SK-N-SH treated with all-trans-retinoic acid at 6 μM for 48 hours (cell line): ENCODE data around the gene ZSCAN12.

Experiments
- ATAC-seq: fragments of 200-7000 bp; cut with Tn5 transposase; 3 replicates; pipeline ENCODE4 v1.9.1; 2020; ENCODE audit warnings: mild to moderate bottlenecking, moderate library complexity
- ARNTL ChIP-seq: fragments of 450-650 bp; formaldehyde crosslinking; IDR thresholded peaks from 2 replicates; pipeline ENCODE4 v1.5.0; 2020; ENCODE audit warnings: low read depth, mild to moderate bottlenecking, moderate library complexity, borderline replicate concordance
- BACH2 ChIP-seq: fragments of 250-450 bp; sonication (Bioruptor Pico); IDR thresholded peaks from 2 replicates; pipeline ENCODE4 v1.9.0; 2021; ENCODE audit warnings: mild to moderate bottlenecking, borderline replicate concordance
- CREB5 ChIP-seq: fragments of 250-450 bp; sonication (Bioruptor Pico); IDR thresholded peaks from 2 replicates; pipeline ENCODE4 v1.5.1; 2020; ENCODE audit warnings: low read depth, mild to moderate bottlenecking, moderate library complexity
- CSDC2 ChIP-seq: fragments of 250-450 bp; sonication (Bioruptor Pico); IDR thresholded peaks from 2 replicates; pipeline ENCODE4 v1.5.0; 2020; ENCODE audit warnings: mild to moderate bottlenecking, moderate library complexity
- CSRNP3 ChIP-seq: fragments of 250-450 bp; sonication (Bioruptor Pico); IDR thresholded peaks from 2 replicates; pipeline ENCODE4 v1.5.1; 2021; ENCODE audit warnings: mild to moderate bottlenecking, moderate library complexity
- ESRRG ChIP-seq: fragments of 250-450 bp; sonication (Bioruptor Pico); IDR thresholded peaks from 2 replicates; pipeline ENCODE4 v1.6.1; 2021; ENCODE audit warnings: mild to moderate bottlenecking
- GLIS3 ChIP-seq: fragments of 250-450 bp; sonication (Bioruptor Pico); IDR thresholded peaks from 2 replicates; pipeline ENCODE4 v1.5.0; 2020; ENCODE audit warnings: mild to moderate bottlenecking, moderate library complexity
- ISL1 ChIP-seq: fragments of 250-450 bp; sonication (Bioruptor Pico); IDR thresholded peaks from 2 replicates; pipeline ENCODE4 v2.1.2; 2022; ENCODE audit warnings: mild to moderate bottlenecking, moderate library complexity
- OSR1 ChIP-seq: fragments of 250-450 bp; sonication (Bioruptor Pico); IDR thresholded peaks from 2 replicates; pipeline ENCODE4 v1.8.0; 2022; ENCODE audit warnings: moderate library complexity, mild to moderate bottlenecking, inconsistent platforms
- PATZ1 ChIP-seq: fragments of 250-450 bp; sonication (Bioruptor Pico); IDR thresholded peaks from 2 replicates; pipeline ENCODE4 v1.8.0; 2020; ENCODE audit warnings: mild to moderate bottlenecking, moderate library complexity, borderline replicate concordance
- POU6F1 ChIP-seq: fragments of 250-450 bp; sonication (Bioruptor Pico); IDR thresholded peaks from 2 replicates; pipeline ENCODE4 v1.8.0; 2021; ENCODE audit warnings: low read depth, mild to moderate bottlenecking, moderate library complexity, borderline replicate concordance
- PPARA ChIP-seq: fragments of 250-450 bp; sonication (Bioruptor Pico); IDR thresholded peaks from 2 replicates; pipeline ENCODE4 v1.5.0; 2020; ENCODE audit warnings: mild to moderate bottlenecking, borderline replicate concordance
- RARB ChIP-seq: fragments of 250-450 bp; sonication (Bioruptor Pico); IDR thresholded peaks from 2 replicates; pipeline ENCODE4 v1.8.0; 2021; ENCODE audit warnings: mild to moderate bottlenecking, moderate library complexity
- SNAI2 ChIP-seq: fragments of 250-450 bp; sonication (Bioruptor Pico); IDR thresholded peaks from 2 replicates; pipeline ENCODE4 v1.5.0; 2020; ENCODE audit warnings: mild to moderate bottlenecking, moderate library complexity
- TCF4 ChIP-seq: fragments of 250-450 bp; sonication (Bioruptor Pico); IDR thresholded peaks from 2 replicates; pipeline ENCODE4 v1.8.0; 2021; ENCODE audit warnings: mild to moderate bottlenecking, moderate library complexity, borderline replicate concordance
- TOX ChIP-seq: fragments of 250-450 bp; sonication (Bioruptor Pico); IDR thresholded peaks from 2 replicates; pipeline ENCODE4 v1.8.0; 2021; ENCODE audit warnings: mild to moderate bottlenecking, moderate library complexity, borderline replicate concordance
- TSHZ2 ChIP-seq: fragments of 250-450 bp; sonication (Bioruptor Pico); IDR thresholded peaks from 2 replicates; pipeline ENCODE4 v1.5.0; 2020; ENCODE audit warnings: mild to moderate bottlenecking, moderate library complexity
- ZC3H10 ChIP-seq: fragments of 250-450 bp; sonication (Bioruptor Pico); IDR thresholded peaks from 2 replicates; pipeline ENCODE4 v1.5.1; 2021; ENCODE audit warnings: mild to moderate bottlenecking, moderate library complexity
- ZFP3 ChIP-seq: fragments of 250-450 bp; sonication (Bioruptor Pico); IDR thresholded peaks from 2 replicates; pipeline ENCODE4 v1.5.0; 2020; ENCODE audit warnings: mild to moderate bottlenecking, moderate library complexity
- ZFP30 ChIP-seq: fragments of 450-650 bp; formaldehyde crosslinking; IDR thresholded peaks from 2 replicates; pipeline ENCODE4 v1.5.0; 2022; ENCODE audit warnings: mild to moderate bottlenecking, moderate library complexity
- ZNF565 ChIP-seq: fragments of 450-650 bp; formaldehyde crosslinking; conservative IDR thresholded peaks from 2 replicates; pipeline ENCODE4 v1.5.0; 2020; ENCODE audit warnings: low read depth, mild to moderate bottlenecking, moderate library complexity
- ZNF70 ChIP-seq: fragments of 450-650 bp; formaldehyde crosslinking; IDR thresholded peaks from 2 replicates; pipeline ENCODE4 v1.5.0; 2020; ENCODE audit warnings: mild to moderate bottlenecking, moderate library complexity
- ZNF8 ChIP-seq: fragments of 450-650 bp; formaldehyde crosslinking; IDR thresholded peaks from 2 replicates; pipeline ENCODE4 v1.5.0; 2020; ENCODE audit warnings: mild to moderate bottlenecking, moderate library complexity

Gene ZSCAN12

GRCh38 chr6:28357036-28357435, 42.5 kb downstream of the ZSCAN12 start:
- ATAC-seq, result no peak
- TF ChIP-seq PPARA (CRISPR knock-in tag) (no peak), BACH2 (CRISPR knock-in tag) (no peak), TCF4 (CRISPR knock-in tag) (no peak), OSR1 (CRISPR knock-in tag) (no peak), CSDC2 (CRISPR knock-in tag) (no peak), ZC3H10 (CRISPR knock-in tag) (no peak), TOX (CRISPR knock-in tag) (no peak), GLIS3 (CRISPR knock-in tag) (no peak), ZNF70 (CRISPR knock-in tag) (no peak), ZFP30 (CRISPR knock-in tag) (no peak), ESRRG (CRISPR knock-in tag) (no peak), ZFP3 (CRISPR knock-in tag) (no peak), RARB (CRISPR knock-in tag) (no peak), ISL1 (no peak), ZNF565 (CRISPR knock-in tag) (no peak), ARNTL (no peak)

- no peak for ATAC-seq
- no peak for TF ChIP-seq PATZ1 (CRISPR knock-in tag)
- TF ChIP-seq TCF4 (CRISPR knock-in tag), result no peak
- TF ChIP-seq RARB (CRISPR knock-in tag), result no peak
- no peak for TF ChIP-seq ZNF8
- no peak for TF ChIP-seq SNAI2 (CRISPR knock-in tag)
- no peak for TF ChIP-seq TOX (CRISPR knock-in tag)
- TF ChIP-seq ZNF70 (CRISPR knock-in tag), result no peak
- TF ChIP-seq TSHZ2 (CRISPR knock-in tag), result no peak
- TF ChIP-seq OSR1 (CRISPR knock-in tag), result no peak
- TF ChIP-seq BACH2 (CRISPR knock-in tag), result no peak
- no peak for TF ChIP-seq GLIS3 (CRISPR knock-in tag)
- TF ChIP-seq CREB5 (CRISPR knock-in tag), result no peak
- TF ChIP-seq CSDC2 (CRISPR knock-in tag), result no peak
- no peak for TF ChIP-seq ARNTL
- TF ChIP-seq ISL1, result no peak
- no peak for TF ChIP-seq ESRRG (CRISPR knock-in tag)
- TF ChIP-seq ZNF565 (CRISPR knock-in tag), result no peak
- TF ChIP-seq ZFP30 (CRISPR knock-in tag), result no peak
- no peak for TF ChIP-seq ZC3H10 (CRISPR knock-in tag)
- no peak for TF ChIP-seq ZFP3 (CRISPR knock-in tag)
Measured at GRCh38 chr6:28356666-28357020, 42.9 kb downstream of the ZSCAN12 start.

- ATAC-seq, result peak; percentile 95
- TF ChIP-seq CSDC2 (CRISPR knock-in tag) (no peak), ESRRG (CRISPR knock-in tag) (no peak), TOX (CRISPR knock-in tag) (no peak), ZNF8 (no peak), CSRNP3 (CRISPR knock-in tag) (no peak), GLIS3 (CRISPR knock-in tag) (no peak), ZC3H10 (CRISPR knock-in tag) (no peak), CREB5 (CRISPR knock-in tag) (no peak), ZFP30 (CRISPR knock-in tag) (no peak), BACH2 (CRISPR knock-in tag) (no peak), POU6F1 (no peak)
Measured at GRCh38 chr6:28355743-28356665, 43.5 kb downstream of the ZSCAN12 start.
